Measurements from ENCODE around the gene ATP11C.

The ATP11C gene

GRCh38 chrX:139823806-139824205 is 109.0 kb downstream of the ATP11C start:
- H3K27me3 ChIP-seq (ENCODE audit: insufficient read depth, poor library complexity, severe bottlenecking): no peaks in the 10 kb centered on the region
- H3K27ac ChIP-seq (replicated peaks): no peak overlapping the region
- no peak for DNase-seq (ENCODE audit: low read depth in 1 of 2, low spot score in 1 of 2)
- no peak overlapping the region for H3K4me3 ChIP-seq (replicated peaks; ENCODE audit: insufficient read depth, low read length)
- TF ChIP-seq POLR2AphosphoS5 (IDR thresholded peaks at IDR 0.05; ENCODE audit: low read depth) (no peak), REST (IDR thresholded peaks at IDR 0.05; ENCODE audit: insufficient replicate concordance, low read depth) (no peak), SPI1 (IDR thresholded peaks at IDR 0.05; ENCODE audit: borderline replicate concordance, low read depth) (no peak), GABPA (IDR thresholded peaks at IDR 0.05; ENCODE audit: low read depth) (no peak), CTCF (IDR thresholded peaks at IDR 0.05; ENCODE audit: insufficient read depth, low read length) (no peak)

GRCh38 chrX:139820358-139820984 is 112.4 kb downstream of the ATP11C start:
- no peaks in the 10 kb centered on the region for H3K27me3 ChIP-seq (ENCODE audit: insufficient read depth, poor library complexity, severe bottlenecking)
- H3K4me3 ChIP-seq (replicated peaks; ENCODE audit: insufficient read depth, low read length): no peak overlapping the region
- no peak for DNase-seq (ENCODE audit: low read depth in 1 of 2, low spot score in 1 of 2)
- TF ChIP-seq GABPA (IDR thresholded peaks at IDR 0.05; ENCODE audit: low read depth) (no peak), CTCF (IDR thresholded peaks at IDR 0.05; ENCODE audit: insufficient read depth, low read length) (no peak), REST (IDR thresholded peaks at IDR 0.05; ENCODE audit: insufficient replicate concordance, low read depth) (no peak), SPI1 (IDR thresholded peaks at IDR 0.05; ENCODE audit: borderline replicate concordance, low read depth) (no peak), POLR2AphosphoS5 (IDR thresholded peaks at IDR 0.05; ENCODE audit: low read depth) (no peak)
- no peak overlapping the region for H3K27ac ChIP-seq (replicated peaks)

GRCh38 chrX:139816204-139816603 is 116.6 kb downstream of the ATP11C start:
- DNase-seq (ENCODE audit: low read depth in 1 of 2, low spot score in 1 of 2): no peak
- Histone ChIP-seq H3K4me3 (replicated peaks; ENCODE audit: insufficient read depth, low read length) (no peak overlapping the region), H3K27ac (replicated peaks) (no peak overlapping the region), H3K27me3 (ENCODE audit: insufficient read depth, poor library complexity, severe bottlenecking) (no peaks in the 10 kb centered on the region)
- TF ChIP-seq CTCF (IDR thresholded peaks at IDR 0.05; ENCODE audit: insufficient read depth, low read length): no peak
- no peak for TF ChIP-seq SPI1 (IDR thresholded peaks at IDR 0.05; ENCODE audit: borderline replicate concordance, low read depth)
- TF ChIP-seq POLR2AphosphoS5 (IDR thresholded peaks at IDR 0.05; ENCODE audit: low read depth): no peak
- no peak for TF ChIP-seq GABPA (IDR thresholded peaks at IDR 0.05; ENCODE audit: low read depth)
- TF ChIP-seq REST (IDR thresholded peaks at IDR 0.05; ENCODE audit: insufficient replicate concordance, low read depth): no peak

Data from HL-60 (cell line).